SJCRH30 (cell line): ENCODE measurements around the gene AKAP9. TPM values are rescaled to one million over a fixed set of nuclear protein-coding genes. Genes with fewer than 3 reads are reported as not detected.
"Not testable (repeated sequence)": the region's sequence is repeated elsewhere in the genome, so short reads cannot be mapped to it uniquely, and the experiment has no call there.

ENCODE experiments used
- DNase-seq, 2 experiments: peaks; one replicate each; pipeline ENCODE4 v3.0.0-alpha.2; 2015 to 2020
- H3K27ac ChIP-seq: fragments of 250-450 bp; sonication (Bioruptor Pico); 2 replicates; pipeline ENCODE4 v1.5.1; 2020; ENCODE audit warnings: mild to moderate bottlenecking, moderate library complexity
- H3K27me3 ChIP-seq: fragments of 250-450 bp; sonication (Bioruptor Pico); 2 replicates; pipeline ENCODE4 v1.5.1; 2020; ENCODE audit warnings: mild to moderate bottlenecking, moderate library complexity
- H3K36me3 ChIP-seq: fragments of 250-450 bp; sonication (Bioruptor Pico); 2 replicates; pipeline ENCODE4 v1.5.1; 2020; ENCODE audit warnings: mild to moderate bottlenecking, moderate library complexity
- H3K4me1 ChIP-seq: fragments of 250-450 bp; sonication (Bioruptor Pico); 2 replicates; pipeline ENCODE4 v1.5.1; 2020; ENCODE audit warnings: mild to moderate bottlenecking, moderate library complexity
- H3K4me3 ChIP-seq: fragments of 250-450 bp; sonication (Bioruptor Pico); 2 replicates; pipeline ENCODE4 v1.5.1; 2020; ENCODE audit warnings: mild to moderate bottlenecking, moderate library complexity
- H3K9me3 ChIP-seq: fragments of 250-450 bp; sonication (Bioruptor Pico); replicated peaks from 2 replicates; pipeline ENCODE4 v1.5.1; 2020; ENCODE audit warnings: mild to moderate bottlenecking, moderate library complexity
- total RNA-seq: library from RNA; depleted of rRNA; stranded (reverse); fragments of >200 nt; shearing (Covaris generic); gene quantifications from 2 replicates; pipeline ENCODE4 v1.2.3, GENCODE V29; 2014

Gene AKAP9
- total RNA-seq, 1 experiment from 2014 or later, result 69.9 TPM

DNA sequence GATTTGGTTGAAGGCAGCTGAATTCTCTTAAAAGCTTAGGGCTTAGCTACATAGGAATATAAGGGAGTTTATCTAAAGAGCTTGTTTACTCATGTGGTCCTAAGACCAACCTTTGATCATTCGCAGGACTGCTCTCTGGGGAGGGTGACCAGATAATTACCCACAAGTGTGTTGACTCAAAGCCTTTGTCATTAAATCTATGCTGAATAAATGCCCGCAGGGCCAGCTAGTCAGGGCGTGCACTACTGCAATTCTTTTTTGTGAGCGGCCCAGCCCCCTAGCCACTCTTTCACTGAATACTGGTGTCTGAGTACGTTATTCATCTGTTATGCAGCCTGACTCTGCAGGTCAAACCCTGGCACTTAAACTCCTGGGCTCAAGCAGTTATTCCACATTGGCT is 69.6 kb downstream of the AKAP9 start:
- H3K9me3 ChIP-seq, result no peaks in the 10 kb centered on the region
- H3K36me3 ChIP-seq, result peaks cover 32% of the 10 kb centered on the region
- no peak for DNase-seq
- no peaks in the 10 kb centered on the region for H3K27me3 ChIP-seq
- no peak overlapping the region for H3K27ac ChIP-seq
- no peaks in the 10 kb centered on the region for H3K4me1 ChIP-seq
- H3K4me3 ChIP-seq, result no peak overlapping the region

DNA sequence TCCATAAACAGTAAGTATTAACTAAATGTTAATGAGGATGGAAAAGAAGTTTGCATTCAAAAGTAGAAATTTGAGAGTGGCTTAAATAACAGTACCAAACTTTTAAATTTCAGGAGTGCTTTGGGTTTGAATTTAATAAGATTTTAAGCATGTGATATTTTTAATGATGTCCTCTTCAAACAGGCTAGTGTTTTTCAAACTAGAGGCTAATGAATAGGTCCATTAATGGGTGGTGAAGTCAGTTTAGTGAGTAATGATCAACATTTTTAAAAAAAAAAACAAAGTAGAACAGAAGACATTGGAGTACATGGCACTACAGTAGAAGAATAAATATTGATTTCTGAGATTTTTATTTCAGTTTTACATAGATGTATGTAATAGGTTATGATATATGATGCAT is 72.9 kb downstream of the AKAP9 start:
- no peak for DNase-seq
- Histone ChIP-seq H3K27ac (no peak overlapping the region), H3K36me3 (peaks cover 47% of the 10 kb centered on the region), H3K4me3 (no peak overlapping the region), H3K4me1 (no peaks in the 10 kb centered on the region), H3K9me3 (no peaks in the 10 kb centered on the region), H3K27me3 (no peaks in the 10 kb centered on the region)

DNA sequence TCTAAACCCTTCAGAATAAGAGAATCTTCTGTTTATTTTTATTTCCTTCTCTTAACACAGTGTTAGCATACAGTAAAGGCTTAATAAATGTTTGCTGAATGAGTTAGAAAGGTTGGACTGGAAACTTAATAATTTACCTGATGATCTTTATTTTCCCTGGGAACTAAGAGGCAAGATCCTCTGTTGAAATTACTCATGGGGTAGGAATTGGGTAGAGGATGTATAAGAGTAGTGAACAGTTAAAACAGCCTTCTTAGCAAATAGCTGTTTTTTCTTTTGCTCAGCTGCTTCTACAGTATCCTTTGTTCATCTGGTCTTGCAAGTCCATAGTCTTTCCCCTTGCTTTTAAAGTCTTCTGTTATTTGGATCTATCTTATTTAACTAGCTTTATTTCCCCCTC is 80.0 kb downstream of the AKAP9 start:
- no peak for DNase-seq
- peaks cover 59% of the 10 kb centered on the region for H3K36me3 ChIP-seq
- H3K4me3 ChIP-seq, result no peak overlapping the region
- H3K9me3 ChIP-seq, result no peaks in the 10 kb centered on the region
- no peak overlapping the region for H3K27ac ChIP-seq
- no peaks in the 10 kb centered on the region for H3K4me1 ChIP-seq
- H3K27me3 ChIP-seq, result no peaks in the 10 kb centered on the region

DNA sequence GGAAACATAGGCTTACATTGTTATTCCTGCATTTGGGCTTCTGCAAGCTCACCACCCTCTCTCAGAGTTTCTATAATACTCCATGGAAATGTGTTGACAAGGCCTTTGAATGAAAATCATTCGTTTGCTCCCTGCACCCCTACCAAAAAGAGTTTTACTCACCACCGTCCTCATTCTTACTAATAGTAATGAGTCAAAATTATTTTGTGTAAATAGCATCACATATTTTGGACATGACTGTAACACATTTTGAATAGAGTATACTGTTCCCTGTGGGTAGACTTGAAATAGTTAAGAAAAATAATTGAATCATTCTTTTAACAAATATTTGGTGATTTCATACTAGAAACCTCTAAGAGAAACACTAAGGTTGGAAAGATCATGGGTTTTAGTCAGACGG is 84.6 kb downstream of the AKAP9 start:
- no peak overlapping the region for H3K4me3 ChIP-seq
- no peak for DNase-seq
- peaks cover 62% of the 10 kb centered on the region for H3K36me3 ChIP-seq
- H3K27me3 ChIP-seq, result no peaks in the 10 kb centered on the region
- H3K27ac ChIP-seq, result no peak overlapping the region
- H3K9me3 ChIP-seq, result peaks cover 6% of the 10 kb centered on the region; the same call in 1 of the 2 replicates
- no peaks in the 10 kb centered on the region for H3K4me1 ChIP-seq

DNA sequence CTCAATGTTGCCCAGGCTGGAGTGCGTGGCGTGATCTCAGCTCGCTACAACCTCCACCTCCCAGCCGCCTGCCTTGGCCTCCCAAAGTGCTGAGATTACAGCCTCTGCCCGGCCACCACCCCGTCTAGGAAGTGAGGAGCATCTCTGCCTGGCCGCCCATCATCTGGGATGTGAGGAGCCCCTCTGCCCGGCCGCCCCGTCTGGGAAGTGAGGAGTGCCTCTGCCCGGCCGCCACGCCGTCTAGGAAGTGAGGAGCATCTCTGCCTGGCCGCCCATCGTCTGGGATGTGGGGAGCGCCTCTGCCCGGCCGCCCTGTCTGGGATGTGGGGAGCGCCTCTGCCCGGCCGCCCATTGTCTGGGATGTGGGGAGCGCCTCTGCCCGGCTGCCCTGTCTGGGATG is 86.0 kb downstream of the AKAP9 start:
- not testable (repeated sequence) for H3K27ac ChIP-seq, H3K9me3 ChIP-seq, H3K27me3 ChIP-seq, H3K4me3 ChIP-seq, H3K4me1 ChIP-seq, DNase-seq
- peaks cover 72% of the 10 kb centered on the region for H3K36me3 ChIP-seq

DNA sequence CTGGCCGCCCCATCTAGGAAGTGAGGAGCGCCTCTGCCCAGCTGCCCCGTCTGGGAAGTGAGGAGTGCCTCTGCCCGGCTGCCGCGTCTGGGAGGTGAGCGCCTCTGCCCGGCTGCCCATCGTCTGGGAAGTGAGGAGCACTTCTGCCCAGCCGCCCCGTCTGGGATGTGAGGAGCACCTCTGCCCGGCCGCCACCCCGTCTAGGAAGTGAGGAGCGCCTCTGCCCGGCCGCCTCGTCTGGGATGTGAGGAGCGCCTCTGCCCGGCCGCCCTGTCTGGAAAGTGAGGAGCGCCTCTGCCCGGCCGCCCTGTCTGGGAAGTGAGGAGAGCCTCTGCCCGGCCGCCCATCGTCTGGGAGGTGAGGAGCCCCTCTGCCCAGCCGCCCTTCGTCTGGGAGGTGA is 86.5 kb downstream of the AKAP9 start:
- peaks cover 72% of the 10 kb centered on the region for H3K36me3 ChIP-seq
- not testable (repeated sequence) for H3K4me1 ChIP-seq, H3K27ac ChIP-seq, H3K27me3 ChIP-seq, H3K4me3 ChIP-seq, H3K9me3 ChIP-seq, DNase-seq

DNA sequence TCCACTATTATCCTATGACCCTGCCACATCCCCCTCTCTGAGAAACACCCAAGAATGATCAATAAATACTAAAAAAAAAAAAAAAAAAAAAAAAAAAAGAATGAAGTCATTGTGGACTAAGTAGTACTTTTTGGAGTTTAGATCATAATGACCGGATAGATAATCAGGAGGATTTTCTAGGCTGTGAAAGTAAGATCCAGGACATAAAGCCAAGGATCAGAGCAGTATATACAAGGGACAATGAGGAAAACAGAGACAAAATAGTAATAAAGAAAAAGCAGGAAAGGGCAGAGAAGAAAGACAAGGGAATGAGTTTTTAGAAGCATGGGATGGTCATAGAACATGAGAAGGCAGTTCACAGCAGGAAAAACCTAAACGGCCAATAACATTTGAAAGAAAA is 87.6 kb downstream of the AKAP9 start:
- H3K4me1 ChIP-seq, result no peaks in the 10 kb centered on the region
- no peak for DNase-seq
- H3K9me3 ChIP-seq, result peaks cover 6% of the 10 kb centered on the region; the same call in 1 of the 2 replicates
- H3K27me3 ChIP-seq, result no peaks in the 10 kb centered on the region
- H3K27ac ChIP-seq, result no peak overlapping the region
- H3K4me3 ChIP-seq, result no peak overlapping the region
- H3K36me3 ChIP-seq, result peaks cover 63% of the 10 kb centered on the region

DNA sequence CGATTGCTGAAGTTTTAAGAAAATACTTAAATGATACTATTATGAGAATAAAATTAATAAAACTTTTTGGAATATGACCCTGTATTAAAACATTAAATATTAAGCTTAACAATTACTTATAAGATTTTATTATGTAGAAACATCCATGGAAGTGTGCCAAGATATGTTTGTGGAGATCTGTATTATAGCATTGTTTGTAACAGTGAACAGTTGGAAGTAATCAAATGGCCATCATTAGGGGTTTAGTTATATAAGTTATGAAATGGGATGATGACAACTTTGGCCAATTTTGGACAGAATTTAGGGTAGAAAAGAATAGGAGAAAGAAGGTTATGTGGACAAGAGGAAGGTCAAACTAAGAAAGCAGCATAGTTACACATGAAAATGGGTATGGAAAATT is 88.0 kb downstream of the AKAP9 start:
- Histone ChIP-seq H3K9me3 (peaks cover 6% of the 10 kb centered on the region; the same call in 1 of the 2 replicates), H3K27ac (no peak overlapping the region), H3K4me1 (no peaks in the 10 kb centered on the region), H3K4me3 (no peak overlapping the region), H3K36me3 (peaks cover 59% of the 10 kb centered on the region), H3K27me3 (no peaks in the 10 kb centered on the region)
- DNase-seq, result no peak

DNA sequence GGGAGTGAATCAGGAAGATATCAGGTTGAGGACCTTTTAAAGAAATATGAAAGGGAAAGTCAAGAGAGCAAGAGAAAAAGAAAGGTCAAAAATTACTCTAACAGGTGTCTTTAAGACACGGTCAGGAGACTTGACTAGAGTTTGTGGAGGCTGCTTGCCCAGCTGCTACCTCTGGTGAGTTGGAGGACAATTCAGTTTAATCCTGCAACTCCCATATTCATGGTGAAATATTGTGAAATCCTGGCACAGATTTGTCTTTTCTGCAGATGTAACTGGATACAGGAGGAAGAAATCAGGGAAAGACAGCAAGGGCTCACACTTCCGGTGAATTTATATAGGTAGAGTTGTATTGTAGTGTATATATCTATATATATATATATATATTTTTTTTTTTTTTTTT is 93.5 kb downstream of the AKAP9 start:
- DNase-seq, result no peak
- no peaks in the 10 kb centered on the region; the same call in 1 of the 2 replicates for H3K9me3 ChIP-seq
- H3K4me3 ChIP-seq, result no peak overlapping the region
- peaks cover 32% of the 10 kb centered on the region for H3K36me3 ChIP-seq
- no peak overlapping the region for H3K27ac ChIP-seq
- H3K4me1 ChIP-seq, result no peaks in the 10 kb centered on the region
- no peaks in the 10 kb centered on the region for H3K27me3 ChIP-seq

DNA sequence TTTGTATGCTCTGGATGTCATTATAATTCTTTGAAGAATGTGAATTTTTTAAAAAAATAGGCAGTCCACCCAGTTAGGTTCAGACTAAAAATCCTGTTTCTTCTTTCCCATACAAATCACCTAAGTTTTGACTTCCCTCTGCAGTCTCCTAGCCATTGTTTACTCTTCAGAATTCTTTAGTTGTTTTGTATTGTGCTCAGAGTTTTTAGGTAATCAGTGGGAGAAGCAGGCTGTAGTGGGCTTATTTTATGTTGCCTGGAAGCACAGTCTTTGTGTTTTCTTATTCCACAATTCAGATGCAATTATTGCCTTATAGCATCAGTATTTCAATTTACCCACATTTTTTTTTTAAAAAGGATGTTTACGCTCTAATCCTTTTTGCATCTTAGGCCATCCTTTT is 94.9 kb downstream of the AKAP9 start:
- Histone ChIP-seq H3K4me1 (no peaks in the 10 kb centered on the region), H3K27me3 (no peaks in the 10 kb centered on the region), H3K36me3 (peaks cover 22% of the 10 kb centered on the region), H3K27ac (no peak overlapping the region), H3K4me3 (no peak overlapping the region), H3K9me3 (no peaks in the 10 kb centered on the region)
- no peak for DNase-seq

DNA sequence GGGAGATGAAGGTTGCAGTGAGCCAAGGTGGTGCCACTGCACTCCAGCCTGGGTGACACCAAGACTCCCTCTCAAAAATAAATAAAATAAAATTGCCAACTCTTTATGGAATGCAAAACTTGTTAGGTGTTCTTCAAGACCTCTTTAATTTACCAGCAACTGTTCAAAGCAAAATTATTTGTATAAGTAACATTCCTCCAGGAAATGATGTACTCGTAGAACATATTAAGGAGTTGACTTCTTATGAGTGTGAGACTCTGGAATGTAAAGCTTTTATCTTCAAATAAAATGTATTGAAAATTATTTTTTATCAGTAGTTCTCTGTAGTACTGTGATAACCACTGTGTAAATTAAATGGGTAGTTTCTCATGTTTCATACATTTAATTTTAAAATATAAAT is 99.2 kb downstream of the AKAP9 start:
- no peaks in the 10 kb centered on the region for H3K4me1 ChIP-seq
- H3K36me3 ChIP-seq, result peaks cover 36% of the 10 kb centered on the region
- H3K4me3 ChIP-seq, result no peak overlapping the region
- no peaks in the 10 kb centered on the region for H3K9me3 ChIP-seq
- no peak for DNase-seq
- H3K27ac ChIP-seq, result no peak overlapping the region
- no peaks in the 10 kb centered on the region for H3K27me3 ChIP-seq

DNA sequence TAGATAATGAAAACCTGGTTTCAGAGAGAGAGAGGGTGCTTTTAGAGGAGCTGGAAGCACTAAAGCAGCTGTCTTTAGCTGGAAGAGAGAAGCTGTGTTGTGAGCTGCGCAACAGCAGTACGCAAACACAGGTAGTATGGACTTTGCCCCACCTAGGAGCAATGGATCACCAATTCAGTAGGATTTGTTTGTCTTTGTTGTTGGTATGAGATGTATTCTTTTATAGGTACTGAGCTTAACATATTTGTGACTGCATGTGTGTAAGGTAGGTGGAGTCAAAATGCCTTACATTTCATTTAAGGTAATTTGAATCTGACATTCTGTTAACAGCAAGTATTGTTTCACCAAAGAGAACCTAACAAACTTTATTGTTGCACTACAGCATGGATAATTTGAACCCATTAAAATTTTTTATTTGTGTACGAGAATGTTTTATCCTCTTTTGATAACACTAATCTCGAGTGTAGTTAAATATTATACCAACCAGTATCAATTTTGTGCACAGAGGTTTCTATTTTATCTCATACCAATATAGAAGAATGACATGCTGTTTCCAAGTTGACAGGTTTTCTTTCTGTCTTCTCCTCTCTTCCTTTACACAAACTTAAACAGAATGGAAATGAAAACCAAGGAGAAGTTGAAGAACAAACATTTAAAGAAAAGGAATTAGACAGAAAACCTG is 101.5 kb downstream of the AKAP9 start:
- DNase-seq, result no peak
- H3K4me1 ChIP-seq, result no peaks in the 10 kb centered on the region
- H3K36me3 ChIP-seq, result peaks cover 50% of the 10 kb centered on the region
- no peaks in the 10 kb centered on the region for H3K27me3 ChIP-seq
- H3K27ac ChIP-seq, result no peak overlapping the region
- H3K4me3 ChIP-seq, result no peak overlapping the region
- H3K9me3 ChIP-seq, result no peaks in the 10 kb centered on the region

DNA sequence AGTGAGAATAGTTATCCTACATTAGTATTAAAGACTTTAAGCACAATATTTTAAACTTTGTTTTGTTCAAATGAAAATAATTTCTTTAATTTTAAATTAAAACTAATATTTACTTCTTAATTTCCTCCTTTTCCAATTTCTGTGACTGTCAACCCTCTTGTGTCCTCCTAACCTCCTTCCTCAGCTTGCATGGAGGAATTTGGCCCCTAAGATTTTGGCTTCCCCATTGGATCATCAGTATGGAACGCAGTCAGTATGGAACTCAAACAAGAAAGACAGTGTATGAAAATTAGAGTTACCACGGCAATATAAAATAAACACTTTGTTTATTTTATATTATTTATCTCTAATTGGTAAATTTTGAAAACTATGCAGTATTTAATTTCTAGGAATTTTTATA is 102.4 kb downstream of the AKAP9 start:
- H3K27ac ChIP-seq, result no peak overlapping the region
- no peak overlapping the region for H3K4me3 ChIP-seq
- H3K9me3 ChIP-seq, result no peaks in the 10 kb centered on the region
- H3K36me3 ChIP-seq, result peaks cover 59% of the 10 kb centered on the region
- H3K27me3 ChIP-seq, result no peaks in the 10 kb centered on the region
- H3K4me1 ChIP-seq, result no peaks in the 10 kb centered on the region
- no peak for DNase-seq

DNA sequence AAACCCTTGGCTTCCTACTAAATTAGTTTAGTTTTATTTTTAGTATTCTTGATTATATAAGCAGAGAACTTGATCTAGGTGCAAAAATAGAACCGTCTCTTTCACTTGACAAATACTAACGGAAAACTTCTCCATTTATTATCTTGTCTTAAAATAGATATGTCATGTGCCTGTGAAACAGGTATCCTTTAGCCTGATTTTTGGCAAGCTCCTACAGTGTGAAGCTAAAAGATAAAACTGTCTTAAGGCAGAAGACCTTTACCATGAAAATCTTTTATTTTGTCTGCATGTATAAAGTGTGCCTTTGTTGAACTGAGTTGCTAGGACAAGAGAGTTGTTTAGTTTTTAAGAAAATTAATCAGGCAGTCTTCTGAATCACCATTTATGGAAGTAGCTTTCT is 103.0 kb downstream of the AKAP9 start:
- Histone ChIP-seq H3K4me3 (no peak overlapping the region), H3K27ac (no peak overlapping the region), H3K36me3 (peaks cover 59% of the 10 kb centered on the region), H3K27me3 (no peaks in the 10 kb centered on the region), H3K4me1 (no peaks in the 10 kb centered on the region), H3K9me3 (no peaks in the 10 kb centered on the region)
- DNase-seq, result no peak

DNA sequence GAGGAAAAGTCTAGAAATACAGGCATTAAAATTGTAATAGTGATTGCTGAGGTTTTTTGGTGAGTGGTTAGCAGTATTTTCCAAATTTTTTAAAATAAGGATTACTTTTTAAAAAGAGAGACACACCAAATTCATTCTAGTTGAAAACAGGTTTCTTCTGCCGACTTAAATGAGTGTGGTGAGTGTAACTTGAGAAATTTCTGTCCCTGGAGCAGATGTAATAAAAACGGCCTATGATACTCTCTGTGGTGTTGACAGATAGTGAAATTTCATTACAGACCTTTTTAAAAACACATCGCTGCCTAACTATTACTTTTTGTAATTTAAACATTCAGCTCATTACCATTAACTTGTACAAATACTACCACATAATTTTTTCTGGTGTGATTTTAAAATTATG is 103.5 kb downstream of the AKAP9 start:
- Histone ChIP-seq H3K36me3 (peaks cover 65% of the 10 kb centered on the region), H3K4me3 (no peak overlapping the region), H3K27ac (no peak overlapping the region), H3K27me3 (no peaks in the 10 kb centered on the region), H3K9me3 (no peaks in the 10 kb centered on the region), H3K4me1 (no peaks in the 10 kb centered on the region)
- no peak for DNase-seq

DNA sequence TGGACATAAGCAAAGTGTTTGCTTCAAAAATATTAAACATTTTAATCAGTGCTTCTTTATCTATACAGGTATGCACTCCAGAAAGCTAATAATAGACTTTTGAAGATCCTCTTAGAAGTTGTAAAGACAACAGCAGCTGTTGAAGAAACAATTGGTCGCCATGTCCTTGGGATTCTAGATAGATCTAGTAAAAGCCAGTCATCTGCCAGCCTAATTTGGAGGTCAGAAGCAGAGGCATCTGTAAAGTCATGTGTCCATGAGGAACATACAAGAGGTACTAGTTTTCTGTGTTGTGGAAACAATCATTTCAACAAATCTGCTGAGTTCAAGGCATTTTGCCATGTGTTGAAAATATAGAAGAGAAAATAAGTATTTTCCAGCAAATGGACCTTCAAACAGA is 104.3 kb downstream of the AKAP9 start:
- H3K9me3 ChIP-seq, result no peaks in the 10 kb centered on the region
- no peaks in the 10 kb centered on the region for H3K4me1 ChIP-seq
- H3K4me3 ChIP-seq, result no peak overlapping the region
- no peak for DNase-seq
- H3K27me3 ChIP-seq, result no peaks in the 10 kb centered on the region
- no peak overlapping the region for H3K27ac ChIP-seq
- H3K36me3 ChIP-seq, result peaks cover 68% of the 10 kb centered on the region
